OCI-LY1 (cell line): ENCODE results near the gene PEAR1.

Source experiments
- H2AFZ ChIP-seq: fragments of 200-600 bp; sonication (generic), shearing (Covaris generic); 2 replicates; pipeline ENCODE4 v1.6.0; 2014; ENCODE audit warnings: antibody characterized with exemption, mild to moderate bottlenecking, low read length
- H3F3A ChIP-seq: fragments of 200-600 bp; sonication (generic), shearing (Covaris generic); 2 replicates; pipeline ENCODE4 v1.6.0; 2014; ENCODE audit warnings: mild to moderate bottlenecking, antibody characterized with exemption, low read length, moderate library complexity; ENCODE audit not compliant: insufficient read depth
- H3K27ac ChIP-seq: fragments of 200-600 bp; sonication (generic); 2 replicates; pipeline ENCODE4 v1.5.1; 2014; ENCODE audit warnings: low read length, mixed run types, mild to moderate bottlenecking, low read depth; ENCODE audit not compliant: poor library complexity, severe bottlenecking
- H3K27me3 ChIP-seq: fragments of 200-600 bp; sonication (generic); 2 replicates; pipeline ENCODE4 v1.6.0; 2014; ENCODE audit warnings: antibody characterized with exemption, mild to moderate bottlenecking, low read length, moderate library complexity; ENCODE audit not compliant: insufficient read depth
- H3K36me3 ChIP-seq: fragments of 200-600 bp; sonication (generic); 2 replicates; pipeline ENCODE4 v1.6.1; 2014; ENCODE audit warnings: mild to moderate bottlenecking, antibody characterized with exemption, low read length, moderate library complexity, mixed read lengths; ENCODE audit not compliant: insufficient read depth
- H3K4me1 ChIP-seq: fragments of 200-600 bp; sonication (generic); 2 replicates; pipeline ENCODE4 v1.5.1; 2014; ENCODE audit warnings: mild to moderate bottlenecking, low read length, moderate library complexity; ENCODE audit not compliant: insufficient read depth, severe bottlenecking
- H3K4me2 ChIP-seq: fragments of 200-600 bp; sonication (generic), shearing (Covaris generic); 2 replicates; pipeline ENCODE4 v1.6.1; 2014; ENCODE audit warnings: low read length
- H3K4me3 ChIP-seq: fragments of 200-600 bp; sonication (generic); 2 replicates; pipeline ENCODE4 v1.5.1; 2014; ENCODE audit warnings: low read length, low read depth, mild to moderate bottlenecking, mixed read lengths; ENCODE audit not compliant: poor library complexity, severe bottlenecking
- H3K79me2 ChIP-seq: fragments of 200-600 bp; shearing (Covaris generic); 2 replicates; pipeline ENCODE4 v1.6.1; 2016; ENCODE audit warnings: mixed run types, low read length, mixed read lengths; ENCODE audit not compliant: insufficient read depth
- H3K9ac ChIP-seq: fragments of 200-600 bp; sonication (generic), shearing (Covaris generic); 2 replicates; pipeline ENCODE4 v1.6.1; 2014; ENCODE audit warnings: mild to moderate bottlenecking, low read length, mixed read lengths
- H3K9me2 ChIP-seq: fragments of 200-600 bp; sonication (generic), shearing (Covaris generic); 2 replicates; pipeline ENCODE4 v1.6.1; 2014; ENCODE audit warnings: low read depth, mild to moderate bottlenecking, low read length, mixed read lengths
- H3K9me3 ChIP-seq: fragments of 200-600 bp; shearing (Covaris generic); 2 replicates; pipeline ENCODE4 v1.6.1; 2014; ENCODE audit warnings: low read length, mixed read lengths
- H4K20me1 ChIP-seq: fragments of 200-600 bp; sonication (generic), shearing (Covaris generic); 2 replicates; pipeline ENCODE4 v1.6.0; 2016; ENCODE audit warnings: mild to moderate bottlenecking, low read length; ENCODE audit not compliant: insufficient read depth
- CTCF ChIP-seq: fragments of 200-600 bp; sonication (generic), shearing (Covaris generic); IDR thresholded peaks from 2 replicates; pipeline ENCODE4 v1.5.1; 2017; ENCODE audit warnings: mild to moderate bottlenecking, antibody characterized with exemption, low read length, moderate library complexity, mixed read lengths
- EZH2 ChIP-seq: fragments of 200-600 bp; sonication (generic), shearing (Covaris generic); IDR thresholded peaks from 2 replicates; pipeline ENCODE4 v1.8.0; 2017; ENCODE audit warnings: borderline replicate concordance, mixed run types, mild to moderate bottlenecking, antibody characterized with exemption, low read length, moderate library complexity, mixed read lengths

The PEAR1 gene

GRCh38 chr1:156933136-156933535, 39.6 kb downstream of the PEAR1 start:
- H3K36me3 ChIP-seq = no peaks in the 10 kb centered on the region
- H3K9me2 ChIP-seq = no peaks in the 10 kb centered on the region
- H3K27ac ChIP-seq = no peak overlapping the region
- H3K27me3 ChIP-seq = peaks cover 10% of the 10 kb centered on the region; the same call in 1 of the 2 replicates
- H3F3A ChIP-seq = no peaks in the 10 kb centered on the region
- H3K4me2 ChIP-seq = no peak overlapping the region
- H3K79me2 ChIP-seq = no peaks in the 10 kb centered on the region
- H3K9me3 ChIP-seq = no peaks in the 10 kb centered on the region
- no peak for TF ChIP-seq CTCF
- TF ChIP-seq EZH2 = no peak
- H4K20me1 ChIP-seq = no peaks in the 10 kb centered on the region
- no peak overlapping the region for H2AFZ ChIP-seq
- H3K9ac ChIP-seq = no peak overlapping the region
- no peaks in the 10 kb centered on the region for H3K4me1 ChIP-seq
- H3K4me3 ChIP-seq = no peak overlapping the region

- TF ChIP-seq EZH2 (no peak), CTCF (no peak)
- H3K27me3 ChIP-seq = peaks cover 3% of the 10 kb centered on the region; the same call in 1 of the 2 replicates
- H2AFZ ChIP-seq = no peak overlapping the region
- H3K4me3 ChIP-seq = no peak overlapping the region
- H3K9me3 ChIP-seq = no peaks in the 10 kb centered on the region
- H3K79me2 ChIP-seq = no peaks in the 10 kb centered on the region
- H3K27ac ChIP-seq = no peak overlapping the region
- no peak overlapping the region for H3K9ac ChIP-seq
- H3K4me1 ChIP-seq = no peaks in the 10 kb centered on the region
- no peak overlapping the region for H3K4me2 ChIP-seq
- H3K9me2 ChIP-seq = no peaks in the 10 kb centered on the region
- H3F3A ChIP-seq = no peaks in the 10 kb centered on the region
- H3K36me3 ChIP-seq = no peaks in the 10 kb centered on the region
- no peaks in the 10 kb centered on the region for H4K20me1 ChIP-seq
These were observed 42.1 kb downstream of the PEAR1 start for GRCh38 chr1:156935505-156936128.

- no peaks in the 10 kb centered on the region for H4K20me1 ChIP-seq
- no peaks in the 10 kb centered on the region for H3F3A ChIP-seq
- H3K4me1 ChIP-seq = no peaks in the 10 kb centered on the region
These were observed 42.7 kb downstream of the PEAR1 start for GRCh38 chr1:156936191-156936590.

More at GRCh38 chr1:156936191-156936590, 42.7 kb downstream of the PEAR1 start:
- Histone ChIP-seq H3K4me3 (no peak overlapping the region), H3K4me2 (no peak overlapping the region), H3K27ac (no peak overlapping the region), H3K9me3 (no peaks in the 10 kb centered on the region), H3K27me3 (peaks cover 3% of the 10 kb centered on the region; the same call in 1 of the 2 replicates), H3K36me3 (no peaks in the 10 kb centered on the region), H2AFZ (no peak overlapping the region), H3K79me2 (no peaks in the 10 kb centered on the region), H3K9me2 (no peaks in the 10 kb centered on the region), H3K9ac (no peak overlapping the region)
- no peak for TF ChIP-seq EZH2
- TF ChIP-seq CTCF = no peak
